Measurements from ENCODE around the gene MARS2.
"Not testable (repeated sequence)": the region's sequence is repeated elsewhere in the genome, so short reads cannot be mapped to it uniquely, and the experiment has no call there.

The MARS2 gene

DNA sequence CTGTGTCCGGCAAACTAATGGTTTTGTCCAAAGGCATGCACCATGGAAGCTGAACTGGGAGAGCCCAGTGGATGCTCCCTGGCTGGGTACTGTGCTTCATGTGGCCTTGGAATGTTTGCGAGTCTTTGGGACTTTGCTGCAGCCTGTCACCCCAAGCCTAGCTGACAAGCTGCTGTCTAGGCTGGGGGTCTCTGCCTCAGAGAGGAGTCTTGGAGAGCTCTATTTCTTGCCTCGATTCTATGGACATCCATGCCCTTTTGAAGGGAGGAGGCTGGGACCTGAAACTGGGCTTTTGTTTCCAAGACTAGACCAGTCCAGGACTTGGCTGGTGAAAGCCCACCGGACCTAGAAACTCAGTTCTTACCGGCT, 1.7 kb downstream of the MARS2 start:
- DNase-seq: no peak

DNA sequence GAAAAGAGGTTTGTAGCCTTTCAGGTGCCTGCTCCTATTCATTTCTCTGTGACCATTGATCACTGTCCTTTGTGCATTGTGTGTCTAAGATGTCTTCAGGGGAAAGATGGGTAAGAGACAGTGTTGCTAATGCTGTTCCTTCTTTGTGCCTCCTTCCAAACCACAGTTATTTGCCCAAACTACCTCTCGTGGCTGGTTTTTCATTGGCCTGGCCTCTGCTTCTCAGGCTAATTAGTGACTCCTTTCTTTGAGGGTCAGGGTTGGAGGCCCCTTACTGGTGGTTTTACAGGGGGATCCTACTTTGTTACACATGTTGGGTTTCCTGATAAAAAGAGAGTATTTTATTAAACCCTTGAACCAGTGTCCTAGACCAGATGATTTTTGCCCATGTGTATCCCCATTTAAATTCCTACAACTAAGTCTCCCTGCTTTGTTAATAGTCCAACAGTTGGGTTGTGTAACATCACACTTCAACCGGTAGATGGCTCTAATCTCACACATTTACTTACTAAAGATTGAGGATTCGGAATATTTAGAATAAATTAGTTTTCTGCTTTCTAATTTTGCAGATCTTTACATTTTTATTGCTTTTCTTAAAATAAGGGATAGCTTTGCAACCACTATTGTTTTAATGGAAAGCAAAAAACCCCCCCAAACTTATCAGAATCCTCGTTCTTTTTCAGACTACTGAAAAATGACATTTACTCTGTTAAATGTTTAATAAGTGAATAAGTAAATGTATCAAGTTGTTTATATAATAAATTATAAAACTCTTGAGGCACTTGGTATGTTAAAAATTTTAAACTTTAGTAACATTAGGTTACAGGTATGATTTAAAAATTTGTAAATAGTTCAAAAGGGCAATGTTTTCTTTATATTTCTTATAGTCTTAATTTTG, 2.4 kb downstream of the MARS2 start:
- DNase-seq: peak; percentile 55

DNA sequence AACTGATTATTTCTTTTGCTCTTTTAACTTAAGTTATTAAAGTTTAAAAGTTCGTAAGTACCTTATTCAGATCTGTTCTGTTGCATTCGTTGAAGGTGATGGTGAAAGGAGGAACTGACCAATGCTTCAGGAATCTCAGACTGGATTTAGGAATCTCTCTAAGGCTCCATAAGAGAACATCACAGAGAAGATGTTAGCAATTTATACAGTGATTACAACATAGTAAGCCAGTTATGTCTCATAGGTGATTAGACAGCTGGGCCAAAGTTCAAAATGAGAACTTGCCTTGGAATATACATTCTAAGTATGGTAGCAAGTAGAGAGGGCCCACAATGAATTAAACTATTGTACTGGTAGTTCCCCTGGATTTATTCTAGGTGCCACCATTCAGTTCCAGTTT, 3.2 kb downstream of the MARS2 start:
- DNase-seq: peak; percentile 76

DNA sequence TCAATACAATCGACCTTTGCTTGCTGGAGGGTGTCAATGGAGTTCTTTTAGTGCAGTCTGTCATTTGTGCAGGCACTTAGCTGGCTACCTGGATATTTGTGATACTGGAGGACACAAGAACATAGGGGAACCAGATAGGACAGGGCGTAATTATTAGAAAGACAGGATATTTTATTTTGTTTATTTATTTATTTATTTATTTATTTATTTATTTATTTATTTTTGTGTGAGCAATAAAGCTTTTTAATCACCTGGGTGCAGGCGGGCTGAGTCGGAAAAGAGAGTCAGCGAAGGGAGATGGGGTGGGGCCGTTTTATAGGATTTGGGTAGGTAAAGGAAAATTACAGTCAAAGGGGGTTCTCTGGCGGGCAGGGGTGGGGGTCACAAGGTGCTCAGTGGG, 4.0 kb downstream of the MARS2 start:
- not testable (repeated sequence) for DNase-seq

DNA sequence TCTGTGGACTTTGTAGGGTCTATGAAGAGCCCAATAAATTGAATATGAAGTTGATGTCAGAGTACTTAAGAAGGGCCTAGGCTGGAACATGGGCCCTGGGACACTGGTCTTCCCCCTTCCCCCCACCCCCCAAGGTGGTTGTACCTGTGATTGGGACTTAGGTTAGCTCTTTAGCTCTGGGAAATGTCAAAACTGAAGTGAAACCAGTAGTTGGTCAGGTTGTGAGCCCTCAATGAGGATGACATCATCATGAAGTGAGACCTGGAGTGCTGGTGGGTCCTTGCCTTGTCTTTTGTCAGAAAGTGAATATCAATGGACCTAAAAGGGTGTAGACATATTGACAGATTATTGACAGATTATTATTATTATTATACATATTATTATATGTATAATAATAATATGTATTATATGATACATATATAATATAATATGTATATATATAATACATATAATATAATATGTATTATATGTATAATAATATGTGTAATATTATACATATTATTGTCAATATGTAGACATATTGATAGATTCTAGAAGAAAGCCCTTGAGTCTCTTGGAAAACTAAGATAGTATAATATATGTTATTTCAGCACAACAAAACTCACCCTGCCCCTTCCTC, 5.4 kb downstream of the MARS2 start:
- DNase-seq: no peak

DNA sequence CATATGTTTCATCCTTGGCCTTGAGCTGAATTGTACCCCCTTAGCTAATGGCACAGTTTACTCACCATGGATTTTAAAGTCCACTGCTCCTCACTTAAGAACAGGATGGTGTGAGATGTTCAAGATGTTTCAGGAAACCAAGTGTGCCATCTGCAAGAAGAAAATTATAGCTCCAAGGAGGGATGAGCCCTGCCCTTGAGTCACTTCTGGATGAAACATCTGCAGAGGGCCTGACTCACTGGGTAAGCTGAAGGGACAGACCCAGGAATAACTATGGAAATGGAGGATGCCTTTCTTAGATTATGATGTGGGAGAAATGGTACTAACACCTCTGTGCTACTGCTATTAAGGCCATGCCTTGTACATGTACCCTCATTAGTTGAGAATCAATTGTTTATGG, 6.4 kb downstream of the MARS2 start:
- no peak for DNase-seq

DNA sequence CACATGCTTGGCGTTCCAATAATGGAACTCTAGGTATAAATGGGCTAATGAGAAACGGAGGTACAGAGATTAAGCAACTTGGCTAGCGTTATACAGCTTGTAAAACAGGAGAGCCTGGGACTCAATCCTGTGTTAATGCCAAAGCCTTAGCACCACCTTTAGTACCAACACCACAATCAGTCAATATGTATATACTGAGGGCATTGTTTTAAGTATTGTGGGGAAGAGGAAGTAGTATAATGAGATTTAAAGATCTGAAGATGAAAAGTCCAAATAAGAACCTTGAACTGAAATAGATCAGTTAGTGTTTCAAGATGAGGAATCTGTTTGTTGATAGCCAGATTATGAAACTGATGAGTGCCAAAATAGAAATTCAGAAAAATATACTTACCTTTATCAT, 8.1 kb downstream of the MARS2 start:
- DNase-seq: no peak

DNA sequence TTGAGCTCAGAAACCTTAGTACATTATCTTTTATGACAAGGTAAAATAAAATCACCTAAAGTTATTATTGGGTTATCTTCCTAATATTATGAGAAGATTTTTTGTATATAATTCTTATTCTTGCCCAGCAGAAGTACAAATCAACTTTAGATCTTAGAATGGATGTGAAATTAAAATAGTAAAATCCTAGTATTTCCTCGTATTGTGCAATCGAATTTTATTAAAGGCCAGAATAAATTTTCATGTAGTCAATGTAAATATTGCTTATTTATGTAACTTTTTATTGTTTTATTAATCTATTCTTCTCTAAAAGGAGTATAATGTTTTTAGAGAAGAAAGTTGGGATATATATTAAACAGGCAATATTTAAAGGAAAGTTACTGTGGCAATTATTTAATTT, 12.7 kb downstream of the MARS2 start:
- no peak for DNase-seq

DNA sequence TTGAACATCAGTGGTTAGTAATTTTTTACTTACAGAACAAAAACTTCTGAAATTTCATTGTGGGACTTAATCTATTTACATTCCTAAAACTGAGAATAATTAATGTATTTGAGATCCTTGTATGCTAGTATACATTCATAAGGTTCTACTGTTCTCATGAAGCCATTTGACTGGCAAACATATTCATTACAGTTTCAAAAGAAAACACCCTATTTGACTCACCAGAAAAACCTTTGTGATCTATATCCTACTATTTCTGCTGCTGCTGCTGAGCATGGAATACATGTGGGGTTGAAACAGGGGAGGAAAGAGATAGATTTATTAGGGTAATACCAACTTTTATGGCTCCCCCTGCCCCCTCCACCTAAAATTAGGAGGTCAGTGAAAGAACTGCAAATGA, 21.8 kb downstream of the MARS2 start:
- no peak for DNase-seq

DNA sequence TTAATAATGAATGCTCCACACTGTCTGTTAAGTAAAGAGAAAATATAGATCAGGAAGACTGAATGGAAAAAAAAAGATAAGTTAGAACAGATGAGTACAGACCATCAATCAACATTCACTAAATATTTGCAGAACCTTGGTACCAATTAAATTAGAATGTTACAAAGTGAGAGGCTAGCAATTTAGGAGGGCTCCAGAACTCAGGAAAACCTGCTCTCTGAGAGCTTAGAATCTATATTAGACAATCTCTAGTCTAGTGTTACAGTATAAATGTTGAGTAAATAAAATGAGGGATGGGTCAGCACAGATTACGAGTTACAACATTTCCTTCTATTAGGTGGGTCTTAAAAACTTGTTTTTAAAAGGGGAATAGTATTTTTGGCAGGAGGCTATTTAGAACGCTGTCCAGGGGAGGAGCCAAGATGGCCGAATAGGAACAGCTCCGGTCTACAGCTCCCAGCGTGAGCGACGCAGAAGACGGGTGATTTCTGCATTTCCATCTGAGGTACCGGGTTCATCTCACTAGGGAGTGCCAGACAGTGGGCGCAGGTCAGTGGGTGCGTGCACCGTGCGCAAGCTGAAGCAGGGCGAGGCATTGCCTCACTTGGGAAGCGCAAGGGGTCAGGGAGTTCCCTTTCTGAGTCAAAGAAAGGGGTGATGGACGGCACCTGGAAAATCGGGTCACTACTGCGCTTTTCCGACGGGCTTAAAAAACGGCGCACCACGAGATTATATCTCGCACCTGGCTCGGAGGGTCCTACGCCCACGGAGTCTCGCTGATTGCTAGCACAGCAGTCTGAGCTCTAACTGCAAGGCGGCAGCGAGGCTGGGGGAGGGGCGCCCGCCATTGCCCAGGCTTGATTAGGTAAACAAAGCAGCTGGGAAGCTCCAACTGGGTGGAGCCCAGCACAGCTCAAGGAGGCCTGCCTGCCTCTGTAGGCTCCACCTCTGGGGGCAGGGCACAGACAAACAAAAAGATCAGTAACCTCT, 23.7 kb downstream of the MARS2 start:
- DNase-seq: not testable (repeated sequence)

DNA sequence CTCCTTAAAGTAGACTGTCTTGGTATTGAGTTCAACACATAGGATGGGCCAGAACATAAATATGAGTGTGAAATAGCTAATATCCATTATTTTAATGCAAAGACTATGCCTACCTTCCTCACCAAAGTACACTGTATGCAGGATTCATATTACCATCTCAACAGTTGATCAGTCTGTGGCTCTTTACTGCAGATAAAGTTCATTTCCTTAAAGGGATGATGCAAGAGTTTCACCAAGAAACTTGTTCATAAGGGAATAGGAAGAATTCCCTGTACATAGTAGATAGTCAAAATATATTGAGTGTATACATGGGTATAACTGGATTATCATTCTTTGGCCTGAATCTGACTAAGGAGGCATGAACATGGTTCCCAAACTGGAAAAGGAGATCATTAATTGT, 35.0 kb downstream of the MARS2 start:
- DNase-seq: no peak
